HL-60 (cell line): Measurements from ENCODE around the gene GJC1.

Source experiments
- POLR2AphosphoS5 ChIP-seq: IDR thresholded peaks from 2 replicates; pipeline ENCODE4 v1.6.1; 2012; ENCODE audit warnings: low read depth
- SPI1 ChIP-seq: IDR thresholded peaks from 2 replicates; pipeline ENCODE4 v1.6.1; 2012; ENCODE audit warnings: low read depth, mild to moderate bottlenecking, borderline replicate concordance
- TF ChIP-seq, protein P1 (sequence below): IDR thresholded peaks from one replicate; pipeline ENCODE4 v1.5.1; 2011; ENCODE audit warnings: low read length, control low read depth, inconsistent platforms; ENCODE audit not compliant: insufficient read depth
- TF ChIP-seq, protein P2 (sequence below): IDR thresholded peaks from 2 replicates; pipeline ENCODE4 v1.6.1; 2012; ENCODE audit warnings: low read depth; ENCODE audit not compliant: insufficient replicate concordance

DNA sequence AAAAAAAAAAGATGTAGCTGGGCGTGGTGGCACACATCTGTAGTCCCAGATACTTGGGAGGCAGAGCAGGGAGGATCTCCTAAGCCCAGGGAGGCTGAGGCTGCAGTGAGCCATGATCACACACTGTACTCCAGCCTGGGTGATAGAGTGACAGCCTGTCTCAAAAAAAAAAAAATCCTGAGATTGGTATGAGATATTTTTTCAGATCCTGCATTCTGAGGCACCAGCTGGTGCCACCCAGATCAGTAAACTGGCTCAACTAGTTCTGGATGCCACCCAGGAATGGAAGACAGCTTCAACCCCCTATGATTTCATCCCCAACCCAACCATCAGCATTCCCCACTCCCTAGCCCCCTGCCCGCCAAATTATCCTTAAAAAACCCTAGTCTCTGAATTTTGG, 7.1 kb upstream of the GJC1 start:
- TF ChIP-seq, protein P1, sequence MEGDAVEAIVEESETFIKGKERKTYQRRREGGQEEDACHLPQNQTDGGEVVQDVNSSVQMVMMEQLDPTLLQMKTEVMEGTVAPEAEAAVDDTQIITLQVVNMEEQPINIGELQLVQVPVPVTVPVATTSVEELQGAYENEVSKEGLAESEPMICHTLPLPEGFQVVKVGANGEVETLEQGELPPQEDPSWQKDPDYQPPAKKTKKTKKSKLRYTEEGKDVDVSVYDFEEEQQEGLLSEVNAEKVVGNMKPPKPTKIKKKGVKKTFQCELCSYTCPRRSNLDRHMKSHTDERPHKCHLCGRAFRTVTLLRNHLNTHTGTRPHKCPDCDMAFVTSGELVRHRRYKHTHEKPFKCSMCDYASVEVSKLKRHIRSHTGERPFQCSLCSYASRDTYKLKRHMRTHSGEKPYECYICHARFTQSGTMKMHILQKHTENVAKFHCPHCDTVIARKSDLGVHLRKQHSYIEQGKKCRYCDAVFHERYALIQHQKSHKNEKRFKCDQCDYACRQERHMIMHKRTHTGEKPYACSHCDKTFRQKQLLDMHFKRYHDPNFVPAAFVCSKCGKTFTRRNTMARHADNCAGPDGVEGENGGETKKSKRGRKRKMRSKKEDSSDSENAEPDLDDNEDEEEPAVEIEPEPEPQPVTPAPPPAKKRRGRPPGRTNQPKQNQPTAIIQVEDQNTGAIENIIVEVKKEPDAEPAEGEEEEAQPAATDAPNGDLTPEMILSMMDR, result no peak
- TF ChIP-seq POLR2AphosphoS5, result no peak
- TF ChIP-seq SPI1, result no peak
- TF ChIP-seq, protein P2, sequence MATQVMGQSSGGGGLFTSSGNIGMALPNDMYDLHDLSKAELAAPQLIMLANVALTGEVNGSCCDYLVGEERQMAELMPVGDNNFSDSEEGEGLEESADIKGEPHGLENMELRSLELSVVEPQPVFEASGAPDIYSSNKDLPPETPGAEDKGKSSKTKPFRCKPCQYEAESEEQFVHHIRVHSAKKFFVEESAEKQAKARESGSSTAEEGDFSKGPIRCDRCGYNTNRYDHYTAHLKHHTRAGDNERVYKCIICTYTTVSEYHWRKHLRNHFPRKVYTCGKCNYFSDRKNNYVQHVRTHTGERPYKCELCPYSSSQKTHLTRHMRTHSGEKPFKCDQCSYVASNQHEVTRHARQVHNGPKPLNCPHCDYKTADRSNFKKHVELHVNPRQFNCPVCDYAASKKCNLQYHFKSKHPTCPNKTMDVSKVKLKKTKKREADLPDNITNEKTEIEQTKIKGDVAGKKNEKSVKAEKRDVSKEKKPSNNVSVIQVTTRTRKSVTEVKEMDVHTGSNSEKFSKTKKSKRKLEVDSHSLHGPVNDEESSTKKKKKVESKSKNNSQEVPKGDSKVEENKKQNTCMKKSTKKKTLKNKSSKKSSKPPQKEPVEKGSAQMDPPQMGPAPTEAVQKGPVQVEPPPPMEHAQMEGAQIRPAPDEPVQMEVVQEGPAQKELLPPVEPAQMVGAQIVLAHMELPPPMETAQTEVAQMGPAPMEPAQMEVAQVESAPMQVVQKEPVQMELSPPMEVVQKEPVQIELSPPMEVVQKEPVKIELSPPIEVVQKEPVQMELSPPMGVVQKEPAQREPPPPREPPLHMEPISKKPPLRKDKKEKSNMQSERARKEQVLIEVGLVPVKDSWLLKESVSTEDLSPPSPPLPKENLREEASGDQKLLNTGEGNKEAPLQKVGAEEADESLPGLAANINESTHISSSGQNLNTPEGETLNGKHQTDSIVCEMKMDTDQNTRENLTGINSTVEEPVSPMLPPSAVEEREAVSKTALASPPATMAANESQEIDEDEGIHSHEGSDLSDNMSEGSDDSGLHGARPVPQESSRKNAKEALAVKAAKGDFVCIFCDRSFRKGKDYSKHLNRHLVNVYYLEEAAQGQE, result no peak
